GM12801 (cell line): ENCODE data around the gene BNIP5.

Source experiments
- TF ChIP-seq, protein P1 (sequence below): IDR thresholded peaks from one replicate; pipeline ENCODE4 v1.5.1; 2011; ENCODE audit warnings: control low read depth; ENCODE audit not compliant: insufficient read length; ENCODE audit errors: extremely low read depth

BNIP5 gene

DNA sequence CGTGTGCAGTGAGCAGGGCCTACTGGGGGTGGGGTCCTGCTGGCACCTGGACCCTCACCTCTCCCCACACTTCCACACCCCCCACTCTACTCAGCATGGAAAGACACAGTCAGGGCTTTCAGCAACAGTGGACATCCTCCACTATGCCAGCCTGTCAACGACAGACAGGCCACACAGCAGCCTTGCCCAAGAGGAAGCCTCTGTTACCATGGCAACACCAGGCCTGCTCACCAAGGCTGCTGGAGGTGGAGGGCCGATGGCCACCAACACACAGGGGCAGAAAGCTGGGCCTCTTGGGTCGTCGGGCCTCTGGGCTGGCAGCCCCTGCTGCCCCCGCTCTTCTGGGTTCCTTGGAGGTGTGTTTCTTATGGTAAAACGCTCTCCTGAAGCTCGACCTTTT is 13.6 kb downstream of the BNIP5 start:
- TF ChIP-seq, protein P1, sequence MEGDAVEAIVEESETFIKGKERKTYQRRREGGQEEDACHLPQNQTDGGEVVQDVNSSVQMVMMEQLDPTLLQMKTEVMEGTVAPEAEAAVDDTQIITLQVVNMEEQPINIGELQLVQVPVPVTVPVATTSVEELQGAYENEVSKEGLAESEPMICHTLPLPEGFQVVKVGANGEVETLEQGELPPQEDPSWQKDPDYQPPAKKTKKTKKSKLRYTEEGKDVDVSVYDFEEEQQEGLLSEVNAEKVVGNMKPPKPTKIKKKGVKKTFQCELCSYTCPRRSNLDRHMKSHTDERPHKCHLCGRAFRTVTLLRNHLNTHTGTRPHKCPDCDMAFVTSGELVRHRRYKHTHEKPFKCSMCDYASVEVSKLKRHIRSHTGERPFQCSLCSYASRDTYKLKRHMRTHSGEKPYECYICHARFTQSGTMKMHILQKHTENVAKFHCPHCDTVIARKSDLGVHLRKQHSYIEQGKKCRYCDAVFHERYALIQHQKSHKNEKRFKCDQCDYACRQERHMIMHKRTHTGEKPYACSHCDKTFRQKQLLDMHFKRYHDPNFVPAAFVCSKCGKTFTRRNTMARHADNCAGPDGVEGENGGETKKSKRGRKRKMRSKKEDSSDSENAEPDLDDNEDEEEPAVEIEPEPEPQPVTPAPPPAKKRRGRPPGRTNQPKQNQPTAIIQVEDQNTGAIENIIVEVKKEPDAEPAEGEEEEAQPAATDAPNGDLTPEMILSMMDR, result no peak

DNA sequence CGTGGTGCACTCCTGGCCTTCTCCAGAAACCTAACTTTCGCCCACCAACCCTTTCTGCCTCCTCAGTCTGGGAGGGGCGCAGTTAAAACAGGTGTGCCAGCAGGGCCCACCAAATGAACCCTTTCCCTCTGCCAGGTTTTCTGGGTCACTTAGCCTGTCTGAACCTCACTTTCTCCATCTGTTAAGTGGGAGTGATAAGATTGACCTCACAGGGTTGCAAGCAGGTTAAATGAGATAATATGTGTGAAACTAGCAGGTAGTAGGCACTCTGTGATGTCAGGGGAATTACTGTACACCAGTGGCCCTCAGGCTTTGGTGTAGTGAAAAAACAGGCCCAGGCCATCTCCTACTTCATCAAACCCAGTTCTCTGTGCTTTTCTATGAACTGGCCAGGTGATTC is 14.1 kb downstream of the BNIP5 start:
- TF ChIP-seq, protein P1, result no peak

DNA sequence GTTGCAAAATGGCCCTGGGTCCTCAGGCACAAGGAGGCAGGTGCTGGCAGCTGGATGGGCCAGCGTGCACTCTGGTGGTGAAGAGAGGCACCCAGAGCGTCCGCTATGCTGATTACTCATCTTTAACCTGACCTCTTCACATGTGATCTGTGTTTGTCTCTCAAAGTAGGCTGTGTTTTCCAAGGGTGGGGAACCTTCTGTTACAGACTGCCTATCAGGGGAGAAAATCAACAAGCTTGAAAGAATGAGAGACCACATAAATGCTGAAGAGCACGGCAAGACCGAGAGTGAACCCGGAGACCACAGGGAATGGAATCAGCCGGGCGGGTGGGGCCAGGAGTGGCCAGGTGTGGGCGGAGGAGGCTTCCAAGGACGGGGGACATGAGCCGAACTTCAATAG is 16.2 kb downstream of the BNIP5 start:
- TF ChIP-seq, protein P1, result no peak

DNA sequence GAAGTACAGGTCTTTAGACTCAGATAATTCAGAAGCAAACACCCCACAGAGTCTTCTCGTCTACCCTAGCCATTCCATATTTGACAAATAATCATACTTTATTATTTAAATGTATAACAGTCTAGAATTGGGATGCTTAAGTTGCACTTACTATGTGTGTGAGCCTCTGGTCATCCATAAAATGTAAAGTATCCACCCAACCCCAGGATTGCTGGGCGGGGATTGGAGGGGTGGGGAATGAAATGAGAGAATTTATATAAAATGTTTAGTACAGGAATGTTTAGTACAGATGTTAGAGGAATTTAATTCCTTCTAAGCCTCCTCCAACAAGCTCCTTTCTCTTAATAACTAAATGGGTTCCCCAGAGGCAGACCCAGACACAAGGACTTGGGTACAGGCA is 16.9 kb downstream of the BNIP5 start:
- TF ChIP-seq, protein P1, result no peak

DNA sequence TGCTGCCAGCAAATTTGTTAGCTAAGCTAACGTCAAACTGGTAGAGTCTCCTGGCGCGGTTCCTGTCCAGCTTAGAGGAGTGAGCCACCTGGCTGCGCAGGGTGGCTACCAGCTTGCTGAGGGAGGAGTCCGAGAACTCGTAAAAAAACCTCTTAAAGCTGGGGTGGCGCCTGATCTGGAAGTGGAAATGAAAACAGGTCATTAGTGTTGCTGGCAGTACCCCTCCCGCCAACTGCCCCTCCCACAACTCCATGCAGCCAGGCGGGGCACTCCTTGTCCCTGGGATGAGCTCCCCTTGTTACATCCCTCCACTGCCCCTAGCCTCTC is 17.3 kb downstream of the BNIP5 start:
- TF ChIP-seq, protein P1, result no peak

DNA sequence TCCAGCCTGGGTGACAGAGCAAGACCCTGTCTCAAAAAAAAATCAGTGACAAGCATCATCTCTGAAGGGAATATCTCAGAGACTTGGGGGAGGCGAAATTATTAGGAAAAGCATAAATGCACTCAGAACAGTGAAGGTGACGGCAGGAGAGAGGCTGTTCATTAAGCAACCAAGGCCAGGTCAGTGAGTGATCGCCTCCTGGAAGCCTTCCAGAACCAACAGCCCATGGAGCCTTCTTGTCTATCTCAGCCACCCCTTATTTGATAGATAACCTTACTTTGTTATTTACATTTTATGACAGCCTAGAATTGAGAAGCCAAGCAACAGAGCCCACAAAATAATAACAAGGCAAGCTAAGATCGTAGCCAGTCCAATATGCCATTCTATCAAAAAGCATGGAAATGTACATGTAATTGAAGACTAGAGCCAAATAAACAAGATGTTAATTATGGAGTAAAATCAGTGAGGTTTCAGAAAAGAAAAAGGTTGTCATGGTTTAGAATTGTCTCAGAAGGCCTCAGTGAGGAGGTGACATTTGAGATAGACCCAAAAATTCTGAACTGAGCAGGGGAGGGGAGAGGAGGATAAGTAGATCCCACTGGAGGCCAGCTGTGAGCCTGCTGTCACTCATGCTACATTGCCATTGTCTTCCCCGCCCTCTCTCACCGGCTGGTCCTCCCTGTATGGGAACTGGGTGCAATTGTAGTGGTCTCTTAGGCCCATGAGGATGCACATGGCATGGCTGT is 17.8 kb downstream of the BNIP5 start:
- TF ChIP-seq, protein P1, result no peak

DNA sequence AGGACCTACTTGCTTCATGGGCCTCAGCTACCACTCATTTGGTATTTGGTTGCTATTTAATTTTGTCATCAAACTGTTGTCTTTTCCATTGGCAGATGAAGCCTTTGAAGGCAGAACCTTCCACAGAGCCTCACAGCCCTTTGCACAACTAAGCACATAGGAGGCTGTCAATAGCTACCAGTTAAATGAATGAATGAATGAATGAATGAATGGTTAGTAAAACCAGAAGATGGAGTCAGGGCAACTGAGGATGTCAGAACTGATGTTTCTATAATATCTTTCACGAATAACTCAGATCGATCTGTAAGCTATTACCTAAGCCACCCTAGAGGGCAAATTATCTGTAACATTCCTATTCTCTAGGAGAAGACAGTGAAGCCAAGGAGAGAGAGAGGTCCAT is 19.1 kb downstream of the BNIP5 start:
- TF ChIP-seq, protein P1, result no peak
